AML-193 (cell line): Measurements from ENCODE around the gene RMDN2.

Experiments
- DNase-seq, 2 experiments: peaks; one replicate each; lab custom pipeline; 2025; lab: John Stamatoyannopoulos, UW

RMDN2 gene, protein sequence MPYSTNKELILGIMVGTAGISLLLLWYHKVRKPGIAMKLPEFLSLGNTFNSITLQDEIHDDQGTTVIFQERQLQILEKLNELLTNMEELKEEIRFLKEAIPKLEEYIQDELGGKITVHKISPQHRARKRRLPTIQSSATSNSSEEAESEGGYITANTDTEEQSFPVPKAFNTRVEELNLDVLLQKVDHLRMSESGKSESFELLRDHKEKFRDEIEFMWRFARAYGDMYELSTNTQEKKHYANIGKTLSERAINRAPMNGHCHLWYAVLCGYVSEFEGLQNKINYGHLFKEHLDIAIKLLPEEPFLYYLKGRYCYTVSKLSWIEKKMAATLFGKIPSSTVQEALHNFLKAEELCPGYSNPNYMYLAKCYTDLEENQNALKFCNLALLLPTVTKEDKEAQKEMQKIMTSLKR

DNA sequence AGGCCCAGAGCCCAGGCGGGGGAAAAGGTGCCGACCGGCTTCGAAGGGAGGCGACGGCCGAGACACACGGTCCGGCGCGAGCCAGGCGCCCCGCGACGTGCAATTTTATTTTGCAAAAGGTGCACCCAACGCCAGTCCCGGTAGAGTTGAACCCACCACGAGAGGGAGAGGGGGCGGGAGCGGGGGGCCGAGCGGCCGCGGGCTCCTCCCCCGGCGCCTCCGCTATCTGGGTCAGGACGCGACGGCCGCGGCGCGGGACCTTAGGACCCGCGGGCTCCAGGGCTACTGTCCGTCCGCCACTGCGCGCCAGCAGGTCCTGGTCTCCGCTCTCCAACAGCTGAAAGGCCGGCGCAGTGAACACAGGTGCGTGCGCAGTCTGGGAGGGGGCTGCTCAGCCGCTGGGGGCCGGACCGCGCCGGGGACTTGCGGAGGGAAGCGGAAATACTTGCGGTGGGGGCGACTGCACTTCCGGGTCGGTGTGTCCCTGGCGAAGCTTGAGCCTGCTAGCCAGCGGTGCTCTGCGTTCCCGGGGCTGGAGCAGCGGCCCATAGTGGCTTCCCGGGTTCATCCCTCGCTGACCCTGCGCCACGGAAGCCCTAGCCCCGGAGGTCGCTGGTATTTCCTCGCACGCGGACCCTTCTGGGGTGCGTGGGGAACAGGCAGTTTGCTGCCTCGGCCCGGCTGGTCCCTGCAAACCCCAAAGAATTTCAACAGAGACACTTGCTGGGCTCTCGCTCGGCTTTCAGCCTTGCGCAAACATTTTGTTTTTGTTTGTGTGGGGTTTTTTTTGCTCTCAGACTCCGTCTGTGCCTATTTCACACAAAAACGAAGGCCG lies at the start of gene RMDN2:
RMDN2 (plus strand) TSS at position 225 of the 835 bp plus-strand sequence. CDS start 3,991 bp downstream, outside the sequence.
- no peak for DNase-seq

DNA sequence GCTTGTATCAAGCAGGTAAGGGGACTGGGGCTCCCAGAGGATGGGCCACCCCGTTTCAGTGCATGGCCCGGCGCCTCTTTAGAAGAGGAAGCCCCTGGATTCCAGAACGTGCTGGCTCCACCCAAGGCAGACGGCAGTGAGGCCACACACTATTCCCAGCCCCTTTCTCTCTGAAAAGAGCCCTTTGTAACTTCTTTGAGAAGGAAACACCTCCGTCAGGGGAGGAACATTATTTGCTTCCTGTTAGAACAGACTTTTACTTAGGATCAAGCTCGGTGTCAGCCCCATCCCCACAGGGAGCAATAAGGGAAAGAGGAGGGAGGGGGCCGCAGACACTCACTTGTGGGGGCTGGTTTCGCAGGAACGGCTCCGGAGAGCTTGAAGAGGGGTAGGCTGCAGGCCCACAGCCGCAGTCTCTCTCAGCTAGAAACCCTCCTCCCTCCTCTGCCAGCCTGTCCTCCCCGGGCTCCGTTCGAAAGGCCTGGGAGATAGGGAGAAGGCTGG lies 49.6 kb upstream of the RMDN2 start:
- DNase-seq = no peak

DNA sequence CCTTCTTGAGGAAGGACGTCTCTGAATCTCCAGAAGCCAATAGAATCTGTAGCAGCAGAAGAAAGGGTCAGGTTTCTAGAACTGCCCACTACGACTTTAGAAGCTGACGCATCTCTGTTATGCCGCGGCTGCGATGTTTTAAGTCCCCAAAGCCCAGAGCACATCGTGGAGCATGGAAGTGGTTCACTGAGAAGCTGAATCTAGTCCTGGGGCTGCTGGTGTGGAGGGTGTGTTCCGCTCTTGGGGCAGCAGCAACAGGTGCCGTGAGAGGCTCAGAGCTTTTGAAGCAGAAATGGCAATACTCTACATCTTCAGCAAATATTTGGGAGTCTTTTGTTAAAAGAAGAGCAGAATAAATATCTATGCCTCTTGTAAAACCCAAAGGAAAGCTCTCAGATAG lies 48.9 kb upstream of the RMDN2 start:
- no peak for DNase-seq

DNA sequence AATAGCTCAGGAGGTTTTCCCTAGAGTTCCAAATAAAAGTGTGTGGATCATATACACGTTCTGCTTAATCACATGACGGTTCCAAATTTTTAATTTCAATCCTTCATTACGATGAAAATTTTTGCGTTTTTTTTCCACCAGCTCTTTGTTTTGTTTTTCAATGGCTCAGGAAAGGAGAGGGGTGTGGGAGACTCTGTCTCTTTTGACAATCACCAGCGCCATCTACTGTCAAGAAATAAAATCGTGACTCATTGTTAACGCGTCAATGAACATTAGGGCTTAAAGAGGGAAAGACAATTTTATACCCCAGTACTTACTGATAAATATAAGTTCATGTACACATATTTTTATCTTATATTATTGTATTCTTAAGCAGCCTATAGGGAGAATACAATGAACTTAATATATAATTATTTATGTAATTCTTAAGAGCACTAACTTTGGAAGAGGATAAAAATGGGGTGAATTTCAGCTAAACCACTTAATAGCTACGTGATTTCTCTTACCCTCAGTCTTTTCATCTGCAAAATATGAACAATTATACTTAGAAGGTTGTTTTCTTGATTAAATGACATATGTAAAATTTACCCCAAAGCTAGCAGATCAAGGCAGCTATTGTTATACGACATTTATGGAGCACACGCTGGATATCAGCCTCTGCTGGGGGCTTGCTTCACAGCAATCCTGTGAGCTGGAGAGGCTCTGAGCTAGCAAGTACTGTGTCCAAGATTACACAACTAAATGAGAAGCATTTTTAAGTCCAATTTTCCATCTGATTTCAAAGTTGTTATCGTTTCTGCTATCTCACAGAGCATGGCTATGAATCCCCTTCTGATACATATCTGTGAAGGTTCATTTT lies 47.4 kb upstream of the RMDN2 start:
- peak; percentile 68 to 70 for DNase-seq

DNA sequence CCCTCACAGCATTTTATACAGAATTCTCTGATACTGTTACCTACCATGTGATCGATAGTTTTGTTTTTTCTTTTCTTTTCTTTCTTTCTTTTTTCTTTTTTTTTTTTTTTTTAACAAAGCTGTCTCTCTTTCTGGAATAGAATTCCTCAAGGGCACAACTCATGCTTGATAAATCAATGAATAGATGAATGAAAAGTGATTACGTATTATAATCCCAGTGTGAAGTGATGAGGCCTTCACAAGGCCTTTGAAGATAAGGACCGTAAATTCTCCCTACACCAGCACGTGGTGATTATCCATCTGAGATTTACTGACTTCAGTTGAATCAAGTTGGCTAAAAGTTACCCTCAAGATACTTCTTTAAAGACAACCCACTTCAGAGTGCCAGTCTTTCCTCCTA lies 46.6 kb upstream of the RMDN2 start:
- no peak for DNase-seq

DNA sequence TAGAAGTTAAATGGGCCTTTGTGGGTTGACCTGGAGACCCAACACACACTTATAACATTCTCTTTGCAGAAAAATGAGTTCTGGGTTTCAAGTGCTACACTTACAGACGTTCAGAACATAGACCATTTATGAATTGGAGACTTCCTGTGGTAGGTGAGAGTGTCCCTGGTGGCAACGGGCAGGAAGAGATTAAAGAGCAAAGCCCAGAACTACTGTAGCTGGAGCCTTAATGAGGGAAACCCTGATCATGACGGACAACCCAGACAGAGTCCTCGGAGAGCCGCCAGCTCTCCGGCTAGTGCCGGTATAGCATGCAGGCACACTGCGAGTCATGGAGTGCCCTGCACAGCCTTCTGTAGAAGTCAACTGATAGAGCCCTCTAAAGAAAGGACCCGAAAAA lies 44.5 kb upstream of the RMDN2 start:
- DNase-seq = no peak

DNA sequence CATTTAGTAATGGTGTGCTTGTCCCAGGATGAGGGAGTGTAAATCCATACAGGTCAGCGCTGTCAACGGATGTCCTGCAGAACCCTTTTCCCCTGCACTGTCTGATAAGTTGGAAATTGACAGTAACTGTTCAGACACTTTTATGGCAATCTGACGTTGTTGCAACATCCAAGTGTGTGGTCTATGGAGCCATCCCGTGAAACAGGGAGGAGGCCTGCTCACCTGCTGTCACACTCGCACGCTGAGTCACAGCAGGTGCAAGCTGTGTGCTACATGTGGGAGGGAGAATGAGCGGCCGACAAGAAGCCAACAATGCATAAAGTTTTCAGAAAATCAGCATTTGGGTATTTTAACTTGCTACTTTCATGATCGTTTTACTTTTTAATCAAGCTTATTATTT lies 43.7 kb upstream of the RMDN2 start:
- DNase-seq = no peak

DNA sequence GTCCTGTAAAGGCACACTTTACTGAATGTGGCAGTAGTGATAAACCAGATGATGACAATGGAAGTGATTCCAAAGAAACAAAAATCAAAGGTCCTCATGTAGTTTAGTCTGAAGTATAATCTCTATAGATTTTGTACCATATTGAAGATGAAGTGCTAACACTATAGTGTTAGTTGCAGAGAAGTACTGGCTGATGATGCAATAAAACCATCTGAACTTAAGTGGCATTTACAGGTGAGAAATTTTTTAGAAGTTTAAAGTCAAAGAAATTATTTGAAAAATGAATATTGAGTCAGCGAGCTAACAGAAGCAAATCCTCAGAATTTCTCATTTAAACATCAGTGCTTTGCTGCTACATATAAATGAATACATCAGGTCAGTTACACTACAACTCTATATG lies 43.1 kb upstream of the RMDN2 start:
- no peak for DNase-seq

DNA sequence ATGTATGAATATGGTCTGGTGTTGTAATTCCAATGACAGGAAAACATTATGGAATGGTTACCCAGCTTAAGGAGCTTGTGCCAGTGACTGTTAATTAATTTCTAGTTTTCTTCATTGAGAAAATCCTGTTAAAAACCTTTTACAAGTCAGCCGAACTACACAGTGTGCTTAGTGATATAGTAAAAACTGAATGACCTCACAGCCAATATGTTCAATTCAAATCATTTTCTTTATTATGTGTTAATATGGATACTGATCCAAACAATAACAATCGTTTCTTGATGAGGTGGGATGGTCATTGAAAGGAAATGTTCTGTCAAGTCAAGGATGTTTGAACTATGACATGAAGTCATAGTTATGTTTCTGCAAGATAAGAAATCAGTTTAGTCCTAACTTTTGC lies 41.6 kb upstream of the RMDN2 start:
- no peak for DNase-seq

DNA sequence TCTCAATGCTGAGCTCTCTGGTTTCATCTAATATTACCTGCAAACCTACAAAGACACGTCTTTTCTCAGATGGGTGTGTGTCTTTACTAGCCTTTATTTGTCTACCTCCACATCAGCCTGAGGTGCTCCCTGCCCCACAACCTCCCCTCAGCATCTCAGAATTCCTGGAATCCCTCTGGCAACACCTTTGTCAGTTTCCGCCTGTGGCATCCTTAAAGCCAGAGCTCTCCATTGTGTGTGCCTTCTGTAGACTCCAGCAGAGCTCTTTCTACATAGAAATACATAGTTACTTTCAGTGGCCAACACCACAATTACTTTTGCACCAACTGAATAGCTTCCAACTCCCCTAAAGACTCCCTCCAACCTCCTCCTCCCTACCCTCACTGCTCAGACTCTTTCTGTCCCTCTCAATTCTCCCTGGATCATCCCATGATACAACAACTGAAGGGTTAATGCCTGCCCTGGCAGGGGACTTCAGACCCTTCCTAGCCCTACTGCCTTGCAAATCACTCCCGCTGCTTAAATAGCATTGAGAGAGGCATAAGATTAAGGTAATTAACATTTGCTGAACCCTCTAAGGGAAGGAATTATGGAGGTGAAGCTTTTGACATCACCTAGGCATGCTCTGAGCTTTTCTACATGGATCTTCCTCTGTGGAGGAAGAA lies 39.6 kb upstream of the RMDN2 start:
- no peak for DNase-seq

DNA sequence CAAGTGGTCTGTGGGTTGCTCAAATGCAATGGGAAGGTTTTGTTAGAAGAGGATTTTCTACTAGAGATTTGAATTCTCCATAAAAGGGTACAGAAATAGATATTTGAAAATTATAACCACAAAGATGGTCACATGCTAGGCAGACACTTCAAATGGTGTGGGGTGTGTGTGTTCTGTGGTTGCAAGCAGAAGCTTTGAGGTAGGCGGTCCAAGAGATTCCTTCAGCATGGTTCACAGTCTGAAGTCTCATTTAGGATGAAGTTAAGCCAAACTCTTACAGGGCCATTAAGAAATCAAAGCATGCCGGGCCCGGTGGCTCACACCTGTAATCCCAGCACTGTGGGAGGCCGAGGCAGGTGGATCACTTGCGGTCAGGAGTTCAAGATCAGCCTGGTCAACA lies 38.3 kb upstream of the RMDN2 start:
- DNase-seq = no peak

DNA sequence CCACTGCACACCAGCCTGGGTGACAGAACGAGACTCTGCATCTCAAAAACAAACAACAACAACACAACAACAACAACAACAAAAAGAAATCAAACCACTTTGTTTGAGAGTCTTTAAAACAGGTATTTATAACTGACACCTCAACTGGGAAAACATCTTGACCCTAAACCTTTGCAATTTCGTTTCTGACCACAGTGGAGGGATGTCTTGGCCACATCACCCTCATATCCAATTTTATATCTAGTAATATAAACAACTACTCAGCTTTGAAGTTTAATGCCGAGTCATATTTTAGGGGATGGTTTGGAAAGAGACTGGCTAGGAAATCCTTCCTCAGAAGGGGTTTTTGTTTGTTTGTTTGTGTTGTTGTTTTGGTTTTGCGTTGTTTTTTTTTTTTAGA lies 37.8 kb upstream of the RMDN2 start:
- DNase-seq = no peak

DNA sequence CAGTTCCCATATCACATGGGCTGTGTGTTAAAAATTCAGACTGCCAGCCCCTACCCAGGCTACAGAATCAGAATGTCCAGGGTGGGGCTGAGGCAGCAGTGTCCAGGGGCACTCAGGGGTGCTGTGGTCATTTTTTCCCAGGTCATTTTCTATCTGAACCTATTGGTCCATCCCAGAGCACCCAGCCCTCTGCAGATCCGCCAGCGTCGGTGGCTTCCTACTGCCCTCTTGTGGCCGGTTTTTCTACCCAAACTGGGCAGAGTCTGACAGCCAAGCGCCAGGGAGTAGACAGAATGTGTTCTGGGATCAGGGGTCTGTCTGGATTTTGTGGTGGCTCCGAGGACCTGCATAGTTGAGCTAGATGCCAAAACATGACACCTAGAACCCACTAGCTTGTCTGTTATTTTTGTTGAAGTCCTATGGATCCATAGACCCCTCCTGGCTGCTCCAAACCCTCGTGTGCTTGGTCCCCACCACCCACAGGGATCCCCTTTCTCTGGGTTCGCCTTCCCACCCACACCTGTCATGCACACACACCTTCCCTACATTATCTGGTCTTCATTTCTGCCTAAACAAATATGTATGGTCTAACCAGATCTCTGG lies 34.1 kb upstream of the RMDN2 start:
- DNase-seq = peak; percentile 45 to 54

DNA sequence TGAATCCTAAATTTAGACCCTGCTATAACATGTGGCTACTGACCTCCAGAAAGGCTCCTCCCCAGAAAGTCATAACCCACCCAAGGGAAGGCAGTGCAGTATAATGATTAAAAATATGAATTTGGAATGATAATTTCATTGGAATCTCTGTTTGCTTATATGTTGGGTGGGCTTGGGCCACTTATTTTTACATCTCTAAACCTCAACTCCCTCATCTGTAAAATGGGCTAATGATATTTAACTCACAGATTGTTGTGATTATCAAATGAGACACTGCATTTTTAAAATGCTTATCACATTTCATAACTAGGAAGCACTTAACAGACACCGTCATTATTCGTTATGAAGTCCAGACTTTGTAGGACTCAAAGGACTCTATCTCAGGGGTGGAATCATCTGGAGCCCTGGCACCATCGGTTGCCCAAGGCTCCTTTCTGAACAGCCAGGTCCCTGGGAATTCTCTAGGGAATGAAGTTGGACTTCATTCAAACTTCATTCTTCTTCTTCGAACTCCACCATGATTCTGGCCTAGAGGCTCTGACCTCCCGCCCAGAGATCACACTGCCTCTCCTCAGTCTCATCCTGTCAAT lies 33.1 kb upstream of the RMDN2 start:
- DNase-seq = no peak

DNA sequence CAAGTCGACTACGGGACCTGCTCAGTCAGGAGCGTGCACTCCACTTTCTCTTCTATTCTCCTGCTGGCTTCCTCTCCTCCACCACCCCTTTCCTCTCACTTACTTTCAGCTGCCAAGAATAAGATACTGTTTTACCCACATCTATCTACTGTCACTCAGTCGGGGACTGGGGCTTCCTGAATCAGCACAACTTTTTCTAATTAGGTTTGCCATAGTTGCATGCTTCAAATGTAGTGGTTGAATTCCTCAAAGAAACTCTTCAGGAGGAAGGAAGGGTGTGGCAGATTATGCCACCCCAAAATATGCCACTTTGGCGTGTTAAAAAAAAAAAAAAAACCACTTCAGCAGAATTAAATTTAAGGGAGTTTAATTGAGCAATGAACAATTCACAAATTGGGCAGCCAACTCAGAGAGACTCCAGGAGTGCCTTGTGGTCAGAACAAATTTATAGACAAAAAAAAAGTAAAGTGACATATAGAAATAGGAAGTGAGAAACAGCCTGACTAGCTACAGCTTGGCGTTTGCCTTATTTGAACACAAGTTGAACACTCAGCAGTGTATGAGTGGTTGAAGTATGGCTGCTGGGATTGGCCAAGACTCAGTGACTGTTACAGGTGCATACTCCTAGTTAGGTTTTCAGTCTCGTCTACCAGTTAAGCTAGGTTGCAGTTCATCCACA lies 32.5 kb upstream of the RMDN2 start:
- peak; percentile 60 to 63 for DNase-seq

DNA sequence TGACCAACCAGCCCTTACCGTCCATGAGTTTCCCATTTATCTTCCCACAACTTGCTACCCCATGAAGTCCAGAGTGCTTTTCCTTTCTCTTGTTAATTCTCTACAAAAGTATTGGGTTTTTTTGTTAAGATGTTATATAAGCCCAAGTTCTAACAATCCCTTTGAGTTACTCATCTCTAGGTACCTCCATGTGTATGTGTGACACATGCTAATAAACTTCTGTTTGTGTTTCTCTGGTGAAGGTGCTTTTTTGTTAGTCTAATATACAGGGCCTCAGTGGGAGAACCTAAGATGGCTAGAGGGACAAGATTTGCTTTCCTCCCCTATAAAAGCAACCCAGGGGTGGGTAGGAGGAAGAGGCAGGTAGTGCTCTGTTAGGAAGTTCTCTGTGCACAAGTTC lies 31.8 kb upstream of the RMDN2 start:
- no peak for DNase-seq

DNA sequence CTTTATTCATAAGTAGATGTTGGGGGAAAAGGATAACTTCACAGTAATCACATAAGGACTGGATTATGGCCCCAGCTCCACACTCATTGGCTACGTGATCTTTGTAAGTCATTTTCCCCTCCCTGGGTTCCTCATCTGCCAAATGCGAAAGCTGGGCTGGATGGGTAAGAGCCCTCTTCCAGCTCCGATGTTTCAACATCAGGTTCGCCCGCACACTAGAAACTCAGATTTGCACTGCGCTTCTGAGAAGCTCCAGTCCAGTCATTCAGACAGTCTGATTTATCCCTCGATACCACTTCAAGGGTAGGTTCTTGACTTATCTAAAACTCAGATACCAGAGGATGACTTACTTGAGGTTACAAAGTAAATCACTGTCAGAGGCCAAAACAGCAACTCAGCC lies 31.0 kb upstream of the RMDN2 start:
- no peak for DNase-seq

DNA sequence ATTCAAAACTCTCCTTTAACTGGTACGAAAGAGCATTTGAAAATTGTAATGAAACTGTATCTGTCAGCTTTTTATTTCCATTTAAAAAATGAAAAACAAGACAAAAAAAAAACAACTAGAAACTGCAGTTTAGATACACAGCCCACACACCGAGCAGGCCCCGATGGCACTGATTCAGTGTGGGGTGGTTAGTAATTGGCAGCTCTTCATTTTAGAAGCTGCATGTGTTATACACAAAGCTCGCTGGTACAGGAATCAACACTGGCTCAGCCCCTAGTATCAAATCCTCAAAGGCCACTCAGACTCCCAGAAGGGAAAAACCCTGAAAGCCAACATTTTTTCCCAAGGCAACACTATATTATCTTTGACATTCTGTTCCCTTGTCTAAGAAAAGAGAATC lies 30.5 kb upstream of the RMDN2 start:
- DNase-seq = no peak

DNA sequence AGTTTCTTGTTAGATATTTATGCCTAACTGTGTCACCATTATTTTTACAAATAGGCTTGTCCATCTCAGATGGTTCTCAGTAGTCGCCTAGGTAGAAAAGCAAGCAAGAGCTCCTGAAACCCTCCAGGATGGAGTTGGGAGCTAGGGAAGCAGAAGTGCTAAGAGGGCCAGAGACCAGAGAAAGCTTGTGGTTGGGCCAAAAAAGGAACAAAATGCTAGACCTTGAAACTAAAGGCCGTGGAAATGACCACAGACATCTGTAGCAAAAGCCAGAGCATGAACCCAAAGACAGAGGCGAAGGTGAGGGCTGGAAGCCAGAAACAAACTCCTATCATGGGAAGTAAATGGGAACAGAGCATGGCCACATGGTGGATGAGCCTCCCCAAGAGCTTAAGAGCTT lies 29.9 kb upstream of the RMDN2 start:
- no peak for DNase-seq

DNA sequence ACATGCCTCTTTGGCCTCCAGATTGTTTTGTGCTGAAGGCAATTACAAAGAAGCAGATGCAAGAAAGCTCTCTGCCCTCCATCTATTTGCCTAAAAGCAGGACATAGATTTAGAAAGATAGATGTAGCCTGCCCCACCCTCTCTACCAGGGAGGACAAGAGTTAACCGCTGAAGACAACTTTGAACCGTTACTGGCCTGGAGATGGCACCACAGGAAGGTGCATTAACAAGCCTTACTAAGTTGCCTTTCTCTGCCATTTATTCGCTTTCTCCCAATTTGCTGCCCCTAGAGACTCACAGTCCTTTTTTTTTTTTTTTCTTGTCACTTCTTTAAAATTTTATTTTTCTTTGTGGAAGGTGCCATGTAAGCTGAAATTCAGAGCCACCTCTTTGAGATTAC lies 28.8 kb upstream of the RMDN2 start:
- DNase-seq = no peak
